HL-60 (cell line): ENCODE measurements around the gene CENPM.

Experiments used
- DNase-seq, 2 experiments: peaks; one replicate each; pipeline ENCODE4 v3.0.0-alpha.2; 2010 to 2020; ENCODE audit warnings: low read depth in 1 of 2, low spot score in 1 of 2
- H3K27ac ChIP-seq: fragments of 250-450 bp; sonication (Bioruptor Pico); replicated peaks from 2 replicates; pipeline ENCODE4 v1.5.1; 2020; ENCODE audit warnings: mild to moderate bottlenecking, moderate library complexity
- H3K27me3 ChIP-seq: fragments of 250-450 bp; sonication (Bioruptor Pico); 2 replicates; pipeline ENCODE4 v1.5.1; 2021; ENCODE audit warnings: mild to moderate bottlenecking, moderate library complexity; ENCODE audit not compliant: insufficient read depth, poor library complexity, severe bottlenecking
- H3K4me3 ChIP-seq: replicated peaks from 2 replicates; pipeline ENCODE4 v1.5.1; 2011; ENCODE audit warnings: mild to moderate bottlenecking, control low read depth, low read length; ENCODE audit not compliant: insufficient read depth
- CTCF ChIP-seq: IDR thresholded peaks from one replicate; pipeline ENCODE4 v1.5.1; 2011; ENCODE audit warnings: low read length, control low read depth, inconsistent platforms; ENCODE audit not compliant: insufficient read depth
- GABPA ChIP-seq: IDR thresholded peaks from 2 replicates; pipeline ENCODE4 v1.6.1; 2012; ENCODE audit warnings: low read depth
- POLR2AphosphoS5 ChIP-seq: IDR thresholded peaks from 2 replicates; pipeline ENCODE4 v1.6.1; 2012; ENCODE audit warnings: low read depth
- REST ChIP-seq: IDR thresholded peaks from 2 replicates; pipeline ENCODE4 v1.6.1; 2012; ENCODE audit warnings: low read depth; ENCODE audit not compliant: insufficient replicate concordance
- SPI1 ChIP-seq: IDR thresholded peaks from 2 replicates; pipeline ENCODE4 v1.6.1; 2012; ENCODE audit warnings: low read depth, mild to moderate bottlenecking, borderline replicate concordance

The CENPM gene

GRCh38 chr22:41931701-41932269, 15.2 kb downstream of the CENPM start:
- H3K27me3 ChIP-seq, result peaks cover 4% of the 10 kb centered on the region
- no peak overlapping the region for H3K27ac ChIP-seq
- no peak for DNase-seq
- H3K4me3 ChIP-seq, result no peak overlapping the region
- TF ChIP-seq CTCF (no peak), REST (no peak)

GRCh38 chr22:41929418-41929810, 17.5 kb downstream of the CENPM start:
- H3K27ac ChIP-seq, result no peak overlapping the region
- H3K4me3 ChIP-seq, result no peak overlapping the region
- TF ChIP-seq GABPA (no peak), REST (no peak), CTCF (no peak), POLR2AphosphoS5 (no peak), SPI1 (no peak)
- peaks cover 15% of the 10 kb centered on the region for H3K27me3 ChIP-seq
- DNase-seq, result no peak

- Histone ChIP-seq H3K27me3 (peaks cover 15% of the 10 kb centered on the region), H3K4me3 (no peak overlapping the region), H3K27ac (no peak overlapping the region)
- no peak for DNase-seq
- TF ChIP-seq GABPA (no peak), CTCF (no peak), SPI1 (no peak), REST (no peak), POLR2AphosphoS5 (no peak)
Measured at GRCh38 chr22:41928593-41929417, 18.1 kb downstream of the CENPM start.
